Measurements from ENCODE around the gene KRT32. TPM values are rescaled to one million over a fixed set of nuclear protein-coding genes. Genes with fewer than 3 reads are reported as not detected.

The KRT32 gene
- total RNA-seq, 2 experiments from 2014 or later, result not detected

Small RNA genes lying within 50 kb of the gene (microRNA-seq; reads per million reads assigned to microRNA genes)
- not detected for gene MIR6510

Other genes starting within 250 kb of the KRT32 start
- gene KRTAP9-2, start 240.7 kb downstream of the KRT32 start, total RNA-seq, result not detected
- gene KRTAP9-3, start 234.9 kb downstream of the KRT32 start, total RNA-seq, result not detected
- gene KRTAP9-8, start 229.4 kb downstream of the KRT32 start, total RNA-seq, result not detected
- not detected for gene KRTAP9-4, start 217.7 kb downstream of the KRT32 start, total RNA-seq
- gene KRTAP9-9, start 212.0 kb downstream of the KRT32 start, total RNA-seq, result not detected
- not detected for gene KRTAP9-6, start 202.0 kb downstream of the KRT32 start, total RNA-seq
- not detected for gene KRTAP9-7, start 191.7 kb downstream of the KRT32 start, total RNA-seq
- not detected for gene KRTAP29-1, start 164.5 kb downstream of the KRT32 start, total RNA-seq
- not detected for gene KRTAP16-1, start 158.1 kb downstream of the KRT32 start, total RNA-seq
- gene KRTAP17-1, start 151.7 kb downstream of the KRT32 start, total RNA-seq, result not detected
- not detected for gene KRT33A, start 116.6 kb downstream of the KRT32 start, total RNA-seq
- not detected for gene KRT33B, start 97.6 kb downstream of the KRT32 start, total RNA-seq
- gene KRT34, start 85.1 kb downstream of the KRT32 start, total RNA-seq, result not detected
- not detected for gene KRT31, start 69.8 kb downstream of the KRT32 start, total RNA-seq
- not detected for gene KRT37, start 42.8 kb downstream of the KRT32 start, total RNA-seq
- not detected for gene KRT38, start 26.4 kb downstream of the KRT32 start, total RNA-seq
- gene KRT35, start 13.8 kb upstream of the KRT32 start, total RNA-seq, result not detected
- not detected for gene KRT36, start 22.5 kb upstream of the KRT32 start, total RNA-seq
- not detected for gene KRT13, start 38.2 kb upstream of the KRT32 start, total RNA-seq
- not detected for gene KRT15, start 51.5 kb upstream of the KRT32 start, total RNA-seq
- gene KRT19, start 60.9 kb upstream of the KRT32 start, total RNA-seq, result not detected
- gene KRT9, start 104.7 kb upstream of the KRT32 start, total RNA-seq, result not detected
- gene KRT14, start 119.5 kb upstream of the KRT32 start, total RNA-seq, result not detected
- gene KRT16, start 145.4 kb upstream of the KRT32 start, total RNA-seq, result not detected
- gene KRT17, start 157.2 kb upstream of the KRT32 start, total RNA-seq, result not detected
- gene EIF1, start 221.5 kb upstream of the KRT32 start, total RNA-seq, result 100 to 1,000 TPM; 682 to 723 TPM
- not detected for gene GAST, start 244.9 kb upstream of the KRT32 start, total RNA-seq